HG02870 (cell line): ENCODE data around the gene ACOT6.
"Not testable (repeated sequence)": the region's sequence is repeated elsewhere in the genome, so short reads cannot be mapped to it uniquely, and the experiment has no call there.

ENCODE experiments used
- ATAC-seq: cut with Tn5 transposase; IDR thresholded peaks from one replicate; pipeline ENCODE4 v1.9.1; 2021; ENCODE audit warnings: mild to moderate bottlenecking, moderate library complexity; ENCODE audit not compliant: unreplicated experiment

ACOT6 gene

DNA sequence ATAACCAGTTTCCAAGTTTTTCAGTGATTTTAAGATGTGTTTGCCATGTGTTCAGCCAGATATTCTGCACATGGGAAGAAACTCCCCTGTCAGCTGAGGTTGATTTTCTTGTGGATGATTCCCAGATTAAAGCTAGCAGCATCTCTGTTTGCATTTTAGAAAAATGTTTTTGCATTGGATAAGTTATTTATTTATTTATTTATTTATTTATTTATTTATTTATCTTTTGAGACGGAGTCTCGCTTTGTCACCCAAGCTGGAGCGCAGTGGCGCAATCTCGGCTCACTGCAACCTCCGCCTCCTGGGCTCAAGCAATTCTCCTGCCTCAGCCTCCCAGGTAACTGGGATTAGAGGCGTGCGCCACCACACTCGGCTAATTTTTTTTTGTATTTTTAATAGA lies 17.8 kb upstream of the ACOT6 start:
- no peak for ATAC-seq

- ATAC-seq: no peak
Measured at GRCh38 chr14:73599499-73599898, 12.8 kb upstream of the ACOT6 start.

DNA sequence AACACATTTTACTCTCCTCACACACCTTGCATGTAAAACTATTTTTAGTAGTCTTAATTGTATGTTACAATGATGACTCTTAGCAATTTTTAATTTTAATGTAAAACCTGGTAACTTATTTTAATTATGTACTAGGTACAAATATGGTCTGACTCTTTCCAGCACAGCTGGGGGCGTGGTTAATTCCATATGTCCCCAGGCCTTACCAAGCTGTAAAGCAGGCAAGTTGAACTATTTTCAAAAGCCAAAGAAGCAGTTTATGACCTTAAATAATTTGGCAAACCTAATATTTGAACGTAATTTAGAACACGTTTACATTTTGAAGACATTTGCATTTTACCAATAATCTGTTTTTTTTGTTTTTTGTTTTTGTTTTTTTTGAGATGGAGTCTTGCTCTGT lies 9.3 kb upstream of the ACOT6 start:
- ATAC-seq: no peak

GRCh38 chr14:73606271-73606670 lies 6.0 kb upstream of the ACOT6 start:
- ATAC-seq: no peak

GRCh38 chr14:73607241-73607640 lies 5.1 kb upstream of the ACOT6 start:
- no peak for ATAC-seq

DNA sequence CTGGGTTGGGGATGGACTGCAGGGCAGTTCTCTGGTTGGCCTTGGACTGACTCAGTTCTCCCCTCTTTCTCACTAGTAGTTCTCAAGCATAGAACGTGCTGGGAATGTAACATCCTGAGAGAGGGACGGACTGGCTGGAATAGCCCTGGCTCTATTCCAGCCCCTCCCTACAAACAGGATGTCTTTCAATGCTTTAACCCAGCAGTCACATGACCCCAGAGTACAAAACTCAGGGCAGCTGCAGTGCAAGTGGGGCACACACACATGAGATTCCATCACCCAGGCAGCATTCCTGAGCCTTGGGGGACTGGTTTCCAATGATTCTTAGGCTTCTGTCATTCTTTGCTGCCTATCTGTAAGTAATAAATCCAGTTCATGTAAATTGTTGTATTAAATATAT lies 1.6 kb upstream of the ACOT6 start:
- no peak for ATAC-seq

- peak; percentile 9 for ATAC-seq
Measured at GRCh38 chr14:73613046-73613383, 698 bp downstream of the ACOT6 start.

GRCh38 chr14:73613419-73613963 lies 1.2 kb downstream of the ACOT6 start:
- no peak for ATAC-seq

DNA sequence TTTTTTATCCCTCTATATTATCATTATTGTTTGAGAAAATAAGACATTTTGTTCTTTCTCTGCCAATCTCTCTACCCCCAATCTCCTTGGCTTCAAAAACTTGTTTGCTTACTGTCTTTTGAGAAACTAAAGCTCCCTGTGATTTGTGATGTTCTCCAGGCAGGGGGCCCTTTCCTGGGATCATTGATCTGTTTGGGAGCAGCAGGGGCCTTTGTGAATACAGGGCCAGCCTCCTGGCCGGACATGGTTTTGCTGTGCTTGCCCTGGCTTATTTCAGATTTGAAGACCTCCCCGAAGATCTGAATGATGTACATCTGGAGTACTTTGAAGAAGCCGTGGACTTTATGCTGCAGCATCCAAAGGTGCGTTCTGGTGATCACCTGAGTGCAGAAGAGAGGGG lies 4.5 kb downstream of the ACOT6 start:
- no peak for ATAC-seq

GRCh38 chr14:73619524-73619923 lies 7.2 kb downstream of the ACOT6 start:
- no peak for ATAC-seq

DNA sequence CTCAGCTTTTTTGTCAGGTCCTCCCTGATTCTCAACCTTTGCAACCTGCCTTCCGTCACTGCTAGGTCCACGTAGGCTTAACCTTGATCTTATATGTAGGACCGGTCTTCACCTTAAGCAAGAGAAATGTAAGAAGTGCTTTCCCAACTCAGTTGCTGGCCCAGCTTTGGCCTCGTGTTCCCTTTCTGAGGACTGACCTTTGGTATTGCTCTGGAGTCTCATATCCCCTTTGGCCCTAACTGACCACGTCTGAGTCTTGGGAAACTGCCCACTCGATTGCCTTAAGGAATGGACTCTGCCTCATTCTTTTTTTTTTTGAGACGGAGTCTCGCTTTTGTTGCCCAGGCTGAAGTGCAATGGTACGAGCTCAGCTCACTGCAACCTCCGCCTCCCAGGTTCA lies 8.0 kb downstream of the ACOT6 start:
- no peak for ATAC-seq

GRCh38 chr14:73623504-73624054 lies 11.3 kb downstream of the ACOT6 start:
- no peak for ATAC-seq

- ATAC-seq: no peak
Measured at GRCh38 chr14:73625706-73626105, 13.4 kb downstream of the ACOT6 start.

DNA sequence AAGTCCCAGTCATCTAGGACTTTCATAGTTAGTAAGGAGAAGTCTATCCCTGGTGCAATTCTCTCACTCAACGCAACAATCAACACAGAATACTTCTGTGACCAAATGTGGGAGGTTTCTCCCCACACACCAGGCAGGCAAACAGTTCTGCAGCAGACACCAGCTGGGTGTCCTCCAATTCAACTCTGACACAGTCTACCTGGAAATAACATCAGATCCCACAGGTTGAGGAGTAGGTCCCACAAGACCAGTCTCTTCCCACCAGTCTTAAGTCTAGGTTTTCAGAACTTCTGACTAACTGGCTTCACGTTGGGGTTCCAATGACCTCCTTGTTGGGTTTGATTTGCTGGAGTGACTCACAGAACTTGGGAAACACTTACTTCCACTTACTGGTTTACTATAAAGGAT lies 14.8 kb downstream of the ACOT6 start:
- no peak for ATAC-seq

DNA sequence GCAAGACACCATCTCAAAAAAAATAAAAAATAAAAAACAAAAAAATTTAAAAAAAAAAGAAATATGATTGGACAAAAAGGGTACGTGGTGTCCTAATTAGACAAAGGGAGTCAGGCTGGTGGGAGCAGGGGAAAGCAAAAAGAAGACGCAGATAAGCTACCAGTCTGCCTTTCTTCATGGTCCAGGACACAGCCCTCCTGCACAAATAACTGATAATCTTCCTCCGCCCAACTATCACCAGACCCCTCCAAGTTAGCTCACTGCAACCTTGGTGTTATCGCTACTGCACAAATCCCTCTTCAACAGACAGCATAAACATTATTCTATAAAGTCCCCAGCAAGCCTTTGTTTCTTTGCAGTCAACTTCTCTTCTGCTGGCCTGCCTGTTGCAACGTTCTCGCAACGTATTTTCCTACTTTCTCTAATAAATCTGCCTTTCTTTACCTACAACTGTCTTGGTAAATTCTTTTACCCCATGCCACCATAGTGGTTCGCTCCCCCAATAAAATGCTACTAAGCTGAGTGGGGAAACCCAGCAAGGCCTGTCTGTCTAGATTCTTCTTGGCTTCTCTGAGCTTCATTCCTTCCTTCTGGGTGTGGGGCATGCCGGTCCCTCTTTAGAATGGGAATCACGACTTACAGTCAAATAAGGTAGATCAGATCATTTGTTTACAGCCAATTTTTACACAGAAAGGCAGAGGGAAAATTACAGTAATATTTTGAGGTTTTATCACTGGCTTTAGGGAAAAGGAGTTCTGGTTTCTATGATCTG lies 17.9 kb downstream of the ACOT6 start:
- ATAC-seq: no peak

DNA sequence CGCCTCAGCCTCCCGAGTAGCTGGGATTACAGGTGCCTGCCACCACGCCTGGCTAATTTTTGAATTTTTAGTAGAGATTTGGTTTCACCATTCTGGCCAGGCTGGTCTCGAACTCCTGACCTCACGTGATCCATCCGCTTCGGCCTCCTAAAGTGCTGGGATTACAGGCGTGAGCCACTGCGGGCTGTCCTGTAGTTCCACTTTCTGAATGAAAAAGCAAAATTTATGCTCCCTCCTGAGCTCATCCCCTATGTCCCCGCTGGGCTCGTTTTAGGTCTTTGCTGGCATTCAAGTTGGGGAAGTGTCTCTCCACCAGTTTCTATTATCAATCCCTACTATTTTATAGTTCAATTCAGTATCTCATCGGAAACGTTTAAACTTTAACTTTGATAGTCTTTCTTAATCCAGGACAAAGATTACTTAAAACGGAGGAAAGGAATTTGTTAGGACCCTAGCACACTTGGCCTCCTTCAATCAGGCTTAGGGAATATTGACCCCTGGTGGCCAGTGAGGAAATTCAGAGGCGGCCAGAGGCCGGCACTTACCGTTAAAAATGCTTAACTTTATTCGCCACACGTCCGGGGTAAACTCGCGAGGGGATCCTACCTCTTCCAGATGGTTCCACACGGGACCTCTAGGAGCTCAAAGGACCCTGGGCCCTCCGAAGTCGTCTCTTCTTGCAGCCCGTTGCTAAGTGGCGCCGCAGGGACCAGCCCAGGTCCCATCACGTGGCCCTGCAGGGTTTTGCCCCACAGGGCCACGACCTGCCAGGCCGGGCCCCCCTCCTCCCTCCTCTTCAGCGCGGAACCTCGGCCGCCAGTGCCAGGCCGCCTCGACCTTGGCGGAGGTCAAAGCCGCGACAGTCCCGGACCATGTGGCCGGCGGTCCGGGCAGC lies 21.0 kb downstream of the ACOT6 start:
- peak; percentile 62 for ATAC-seq

GRCh38 chr14:73634011-73634833 lies 21.9 kb downstream of the ACOT6 start:
- ATAC-seq: no peak

- ATAC-seq: not testable (repeated sequence)
Measured at GRCh38 chr14:73636355-73636754, 24.0 kb downstream of the ACOT6 start.

DNA sequence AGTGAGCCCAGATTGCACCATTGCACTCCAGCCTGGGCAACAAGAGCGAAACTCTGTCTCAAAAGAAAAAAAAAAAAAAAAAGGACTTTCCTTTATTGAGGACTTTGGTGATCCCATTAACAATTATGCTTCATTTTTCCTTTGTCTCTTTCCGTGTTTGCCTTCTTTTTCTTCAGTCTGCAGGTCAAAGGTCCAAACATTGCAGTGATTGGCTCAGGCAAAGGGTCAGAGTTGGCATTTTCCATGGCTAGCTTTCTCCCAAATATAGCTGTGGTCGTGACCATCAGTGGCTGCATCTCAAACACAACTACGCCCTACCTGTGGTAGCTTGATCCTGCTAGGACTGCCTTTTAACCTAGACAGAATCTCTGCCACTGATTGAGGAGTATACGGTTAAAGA lies 25.5 kb downstream of the ACOT6 start:
- ATAC-seq: no peak

GRCh38 chr14:73640796-73641365 lies 28.6 kb downstream of the ACOT6 start:
- no peak for ATAC-seq
